Esophagus (tissue), 2 donors: Measurements from ENCODE around the gene PUSL1. TPM values are rescaled to one million over a fixed set of nuclear protein-coding genes. Genes with fewer than 3 reads are reported as not detected.
A peak's percentile ranks its signal among the peaks of the same experiment; 100 is the strongest.

ENCODE experiments used
- H3K27ac ChIP-seq, 2 donors: one replicate each; pipeline ENCODE4 v1.5.1; 2013; ENCODE audit warnings: low read depth in 2 of 2, mild to moderate bottlenecking in 2 of 2, inconsistent platforms in 1 of 2, low read length in 1 of 2, moderate library complexity in 1 of 2
- H3K27me3 ChIP-seq, 2 donors: one replicate each; pipeline ENCODE4 v1.6.1; 2013; ENCODE audit warnings: low read length in 2 of 2, control low read depth in 1 of 2, mild to moderate bottlenecking in 1 of 2; ENCODE audit not compliant: insufficient read depth in 2 of 2, control insufficient read depth in 1 of 2
- H3K36me3 ChIP-seq, 2 donors: one replicate each; pipeline ENCODE4 v1.6.1; 2013; ENCODE audit warnings: low read length in 1 of 2; ENCODE audit not compliant: control insufficient read depth in 2 of 2, insufficient read depth in 2 of 2
- H3K4me1 ChIP-seq, 2 donors: one replicate each; pipeline ENCODE4 v1.6.1; 2013; ENCODE audit warnings: low read length in 1 of 2; ENCODE audit not compliant: control insufficient read depth in 2 of 2, insufficient read depth in 2 of 2
- H3K4me3 ChIP-seq, 2 donors: one replicate each; pipeline ENCODE4 v1.5.1; 2013; ENCODE audit warnings: low read length in 2 of 2, mild to moderate bottlenecking in 2 of 2, low read depth in 1 of 2, moderate library complexity in 1 of 2
- H3K9me3 ChIP-seq, 2 donors: one replicate each; pipeline ENCODE4 v1.6.1; 2013; ENCODE audit warnings: mild to moderate bottlenecking in 2 of 2, low read depth in 1 of 2, low read length in 1 of 2, moderate library complexity in 1 of 2; ENCODE audit not compliant: control insufficient read depth in 2 of 2, insufficient read depth in 1 of 2
- WGBS, 2 donors: extraction: QIAGEN DNeasy Blood & Tissue Kit; methylation state at CpG; one replicate each; pipeline ENCODE4 v1.1.7; 2013; 5-methylcytosine and 5-hydroxymethylcytosine counted together
- polyA plus RNA-seq, 2 donors: library from polyadenylated mRNA; stranded (reverse); fragments of 200-250 nt; gene quantifications; one replicate each; pipeline ENCODE4 v1.2.3, GENCODE V29; 2013
- donor health status: healthy with polysubstance abuse.
- donor health status: Bipolar disorder and iron deficiency.

Gene PUSL1
- polyA plus RNA-seq, 2 donors = 24.4 to 24.8 TPM

DNA sequence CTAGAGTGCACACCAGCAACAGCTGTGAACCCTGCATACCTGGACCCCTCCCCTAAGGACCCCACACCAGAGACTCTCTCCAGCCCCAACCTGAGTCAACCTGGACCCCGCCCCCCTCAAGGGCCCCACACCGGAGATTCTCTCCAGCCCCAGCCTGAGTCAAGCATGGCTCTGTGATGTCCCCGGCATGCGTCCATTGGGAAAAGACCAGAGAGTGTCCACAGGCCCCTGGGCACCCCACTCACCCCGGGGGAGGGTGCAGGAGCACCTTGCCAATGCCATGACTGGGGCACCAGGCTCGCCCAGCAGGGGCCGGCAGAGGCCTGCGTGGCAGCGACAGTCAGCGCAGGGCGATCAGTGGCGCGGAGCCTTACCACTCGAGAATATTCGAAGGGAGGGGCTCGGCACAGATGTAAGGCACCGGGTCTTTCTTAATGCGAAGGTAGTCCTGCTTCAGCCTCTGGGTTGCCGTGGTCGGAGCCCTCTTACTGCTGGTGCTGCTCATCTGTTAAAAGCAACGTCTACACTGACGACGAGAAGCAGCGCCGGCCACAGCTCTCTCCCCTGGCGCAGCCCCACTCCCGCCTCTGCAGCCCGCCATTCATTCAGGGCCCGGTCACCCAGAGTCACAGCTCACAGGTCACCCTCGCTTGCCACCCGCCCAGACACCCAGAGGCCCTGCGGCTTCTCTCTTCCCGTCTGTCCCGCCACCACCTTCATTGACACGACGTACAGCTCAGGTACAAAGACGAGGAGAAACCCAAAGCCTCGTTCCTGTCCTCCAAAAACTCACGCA, 40.7 kb upstream of the PUSL1 start:
- Histone ChIP-seq H3K27me3 (no peaks in the 10 kb centered on the region), H3K36me3 (peaks cover 8 to 33% of the 10 kb centered on the region in 2 donors), H3K4me3 (no peak overlapping the region), H3K27ac (no peak overlapping the region), H3K4me1 (peaks cover 4 to 23% of the 10 kb centered on the region in 2 donors), H3K9me3 (no peaks in the 10 kb centered on the region)
- 93 to 94% methylated on average over 39 of the region's 39 CpGs for WGBS, 2 donors

DNA sequence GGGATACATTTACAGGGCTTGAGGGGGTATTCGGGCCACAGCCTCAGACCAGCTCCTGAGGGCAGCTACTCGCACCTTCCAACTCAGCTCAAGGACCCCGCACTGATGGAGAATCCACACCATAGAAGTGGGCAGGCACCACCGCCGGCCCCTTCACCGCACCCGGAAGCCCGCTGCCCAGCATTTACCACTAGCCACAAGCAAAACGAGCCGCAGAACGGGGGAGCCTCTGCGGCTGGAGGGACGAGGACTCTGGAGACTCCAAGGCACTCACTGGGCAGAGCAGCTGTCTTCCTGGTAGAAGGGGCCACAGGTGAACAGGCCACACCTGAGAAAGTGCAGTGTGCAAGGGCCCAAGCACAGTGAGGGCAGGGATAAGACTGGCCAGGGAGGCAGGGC, 40.1 kb upstream of the PUSL1 start:
- H3K36me3 ChIP-seq = peaks cover 4 to 31% of the 10 kb centered on the region in 2 donors
- H3K27ac ChIP-seq = no peak overlapping the region
- 95% methylated on average over 13 of the region's 13 CpGs for WGBS, 2 donors
- no peaks in the 10 kb centered on the region for H3K9me3 ChIP-seq
- H3K4me3 ChIP-seq = no peak overlapping the region
- no peaks in the 10 kb centered on the region for H3K27me3 ChIP-seq
- H3K4me1 ChIP-seq = peaks cover 4 to 24% of the 10 kb centered on the region in 2 donors

DNA sequence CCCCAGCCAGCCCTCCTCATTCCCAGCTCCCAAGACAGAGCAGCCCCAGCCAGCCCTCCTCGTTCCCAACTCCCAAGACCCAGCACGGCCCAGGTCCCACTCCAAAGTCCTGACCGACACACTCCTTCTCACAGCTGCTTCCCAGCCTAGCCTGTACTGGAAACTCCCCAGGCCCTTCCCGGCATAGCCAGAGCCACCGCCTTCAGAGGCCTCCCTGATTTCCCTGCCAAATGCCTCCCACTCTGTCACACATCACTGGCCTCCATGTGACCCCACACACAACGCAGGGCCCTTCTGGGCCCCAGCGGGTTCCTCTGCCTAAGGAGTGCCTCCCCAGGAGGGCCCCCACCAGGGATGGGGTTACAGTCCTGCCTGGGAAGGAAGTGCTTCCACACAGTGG, 37.6 kb upstream of the PUSL1 start:
- H3K4me1 ChIP-seq = peaks cover 13 to 29% of the 10 kb centered on the region in 2 donors
- WGBS, 2 donors = 62 to 64% methylated on average over 7 of the region's 7 CpGs
- peaks cover 3 to 20% of the 10 kb centered on the region in 2 donors for H3K36me3 ChIP-seq
- H3K4me3 ChIP-seq = no peak overlapping the region
- H3K27me3 ChIP-seq = no peaks in the 10 kb centered on the region
- H3K27ac ChIP-seq = peak overlapping the region in 1 of 2 donors; percentile 23
- H3K9me3 ChIP-seq = no peaks in the 10 kb centered on the region

DNA sequence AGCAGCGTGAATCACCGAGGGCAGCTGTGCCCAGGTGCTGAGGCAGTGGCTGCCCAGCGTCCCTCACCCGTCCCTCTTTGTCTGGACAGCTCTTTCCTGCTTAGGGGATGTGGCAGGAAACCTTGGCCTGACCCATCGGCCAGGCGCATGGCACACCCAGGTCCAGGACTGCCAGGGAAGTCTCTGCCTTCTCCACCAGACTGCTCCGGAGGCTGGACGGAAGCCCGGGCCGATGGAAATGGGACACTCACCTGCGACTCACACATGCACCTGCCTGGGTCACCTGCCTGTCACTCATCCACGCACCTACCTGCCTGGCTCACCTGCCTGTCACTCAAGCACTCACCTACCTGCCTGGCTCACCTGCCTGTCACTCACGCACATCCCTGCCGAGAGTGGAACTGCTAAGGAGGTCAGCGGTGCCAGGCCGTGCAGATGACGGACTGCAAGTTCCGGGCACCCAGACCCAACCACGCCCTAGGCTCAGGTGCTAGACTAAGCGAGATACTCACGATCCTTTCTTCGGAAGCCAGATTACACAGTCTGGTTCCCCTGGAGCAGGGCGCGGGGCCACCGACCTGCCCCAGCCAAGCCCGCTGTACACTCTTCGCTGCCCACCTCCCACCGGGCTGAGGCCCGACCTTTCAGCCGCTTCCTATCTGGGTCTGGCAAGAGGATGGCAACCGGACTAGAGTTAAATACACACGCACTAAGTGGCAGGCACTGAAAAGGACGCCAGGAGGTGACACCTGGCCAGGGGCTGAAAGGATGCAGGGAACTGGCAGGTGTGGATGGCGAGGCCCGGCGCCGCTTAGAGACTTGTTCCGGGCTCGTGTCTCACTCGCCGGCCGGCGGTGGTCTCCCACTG, 35.8 kb upstream of the PUSL1 start:
- H3K27ac ChIP-seq = peak overlapping the region; percentile 79 to 87
- H3K9me3 ChIP-seq = no peaks in the 10 kb centered on the region
- peaks cover 13 to 29% of the 10 kb centered on the region in 2 donors for H3K4me1 ChIP-seq
- H3K36me3 ChIP-seq = peaks cover 0 to 13% of the 10 kb centered on the region in 2 donors
- peak overlapping the region; percentile 83 to 90 for H3K4me3 ChIP-seq
- 25 to 26% methylated on average over 43 of the region's 43 CpGs for WGBS, 2 donors
- no peaks in the 10 kb centered on the region for H3K27me3 ChIP-seq

DNA sequence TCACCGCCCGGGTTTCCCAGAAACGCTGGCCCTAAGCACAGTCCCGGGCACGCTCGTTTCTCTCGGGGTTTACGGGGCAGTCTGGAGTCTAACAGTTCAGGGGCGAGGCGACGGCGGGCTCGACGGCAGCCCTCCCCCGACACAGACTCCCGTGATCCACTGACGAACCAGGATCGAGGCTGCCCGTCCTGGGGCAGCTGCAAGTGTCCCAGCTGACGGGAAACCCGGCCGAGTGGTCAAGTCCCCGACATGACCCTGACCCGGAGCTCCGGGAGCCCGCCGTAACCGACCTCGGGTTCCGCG, 35.2 kb upstream of the PUSL1 start:
- H3K36me3 ChIP-seq = peaks cover 0 to 9% of the 10 kb centered on the region in 2 donors
- H3K9me3 ChIP-seq = no peaks in the 10 kb centered on the region
- 0% methylated on average over 31 of the region's 31 CpGs for WGBS, 2 donors
- peak overlapping the region; percentile 79 to 87 for H3K27ac ChIP-seq
- no peaks in the 10 kb centered on the region for H3K27me3 ChIP-seq
- peaks cover 13 to 29% of the 10 kb centered on the region in 2 donors for H3K4me1 ChIP-seq
- peak overlapping the region; percentile 83 to 90 for H3K4me3 ChIP-seq

DNA sequence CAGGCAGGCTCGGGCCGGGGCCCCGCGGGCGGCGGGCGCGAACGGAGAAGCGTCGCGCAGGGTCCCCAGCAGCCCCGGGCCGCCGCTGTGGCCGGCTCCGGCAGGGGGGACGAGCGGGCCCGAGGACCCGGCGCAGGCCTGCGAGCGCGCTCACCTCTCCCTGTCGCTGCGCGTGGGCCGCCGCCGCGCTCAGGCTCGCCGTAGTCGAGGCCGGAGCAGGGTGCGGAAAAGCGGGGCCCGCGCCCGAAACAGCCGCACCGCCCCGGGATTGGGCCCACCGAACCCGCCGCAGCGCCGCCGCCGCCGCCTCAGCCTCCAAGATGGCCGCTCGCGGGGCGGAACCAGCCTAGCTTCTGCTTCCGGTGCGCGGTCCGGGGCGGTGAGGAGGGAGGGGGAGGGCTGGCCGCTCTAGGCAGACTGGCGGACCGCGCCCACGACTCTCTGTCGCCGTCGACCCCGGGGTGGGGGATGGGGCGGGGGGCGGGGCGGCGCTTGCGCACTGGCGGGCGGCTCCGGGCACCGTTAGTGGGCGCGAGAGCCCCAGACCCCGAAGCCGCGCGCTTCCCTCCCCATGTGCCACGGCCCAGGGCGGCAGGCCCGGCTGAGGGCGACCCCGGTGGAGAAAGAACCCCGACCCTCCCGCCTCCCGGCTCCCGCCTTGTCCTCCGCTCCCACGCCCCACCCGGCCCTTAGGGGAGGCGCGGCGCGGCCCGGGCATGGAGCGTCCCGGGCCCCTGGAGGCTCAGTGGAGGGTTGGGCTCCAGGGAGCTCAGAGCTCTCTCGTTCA, 34.7 kb upstream of the PUSL1 start, which contains the start of gene UBE2J2:
Gene UBE2J2, minus strand, starts transcription at position 343 of the 787 bp plus-strand sequence. CDS start 5,862 bp downstream, outside the sequence.
- peaks cover 13 to 29% of the 10 kb centered on the region in 2 donors for H3K4me1 ChIP-seq
- H3K27ac ChIP-seq = peak within 1 kb of the TSS; percentile 85 to 87
- peak within 1 kb of the TSS; percentile 83 to 90 for H3K4me3 ChIP-seq
- WGBS, 2 donors = 0 to 1% methylated on average over 73 to 105 of the region's 105 CpGs
- no peaks in the 10 kb centered on the region for H3K9me3 ChIP-seq
- peaks cover 0 to 6% of the 10 kb centered on the region in 2 donors for H3K36me3 ChIP-seq
- no peaks in the 10 kb centered on the region for H3K27me3 ChIP-seq

DNA sequence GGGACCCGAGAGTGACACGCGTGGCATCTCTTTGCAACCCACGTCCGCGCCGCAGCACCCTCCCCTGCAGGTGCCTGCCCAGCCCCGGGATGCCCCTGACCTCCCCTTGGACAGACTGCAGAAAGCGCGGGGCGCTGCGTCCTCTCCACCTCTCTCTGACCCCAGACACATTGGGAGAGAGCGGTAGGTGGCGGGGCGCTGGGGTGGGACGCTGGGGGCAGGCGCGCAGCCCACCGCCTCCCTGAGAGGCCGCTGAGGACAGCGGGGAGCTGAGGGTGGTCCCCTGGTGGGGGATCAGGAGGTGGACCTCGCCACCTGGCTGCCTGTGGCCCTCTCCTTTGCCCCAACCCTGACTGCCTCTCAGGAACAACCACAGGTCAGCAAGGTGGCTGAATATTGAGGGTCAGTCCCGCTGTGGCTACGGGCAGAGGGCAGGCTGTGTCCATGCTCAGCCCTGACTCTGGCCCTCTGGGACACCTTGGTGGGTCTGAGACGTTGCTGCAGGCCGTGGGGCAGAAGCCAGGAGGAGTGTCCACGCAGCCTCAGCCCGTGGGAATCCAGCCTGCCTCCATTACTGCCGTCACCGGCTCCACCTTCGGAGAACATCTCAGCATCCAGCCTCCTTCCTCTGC, 34.0 kb upstream of the PUSL1 start:
- Histone ChIP-seq H3K27ac (peak overlapping the region; percentile 68 to 85), H3K4me1 (peaks cover 13 to 29% of the 10 kb centered on the region in 2 donors), H3K36me3 (peaks cover 0 to 6% of the 10 kb centered on the region in 2 donors), H3K27me3 (no peaks in the 10 kb centered on the region), H3K9me3 (no peaks in the 10 kb centered on the region), H3K4me3 (peak overlapping the region; percentile 83 to 90)
- 24 to 26% methylated on average over 31 of the region's 31 CpGs for WGBS, 2 donors

DNA sequence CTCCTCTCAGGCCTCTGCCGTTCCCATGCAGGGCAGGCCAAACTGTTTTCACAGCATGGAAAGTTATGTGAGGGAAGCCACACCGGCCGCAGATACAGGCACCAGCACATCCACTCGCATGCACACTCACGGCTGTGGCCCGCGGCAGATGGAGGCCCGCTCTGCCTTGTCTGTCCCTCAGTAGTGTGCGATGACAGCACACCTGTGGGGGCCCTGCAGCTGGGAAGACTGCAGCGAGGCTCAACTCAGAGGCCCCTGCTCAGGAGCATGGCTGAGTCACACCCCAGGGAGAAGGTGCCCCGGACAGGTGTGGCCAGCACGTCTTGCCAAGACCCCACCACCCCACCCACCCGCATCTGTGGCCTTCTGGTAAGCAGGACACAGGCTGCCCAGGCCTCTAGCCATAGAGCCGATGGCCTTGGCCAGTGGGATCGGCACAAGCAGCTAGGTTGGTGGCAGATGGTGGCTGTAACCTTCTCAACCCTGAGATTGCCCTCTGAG, 33.4 kb upstream of the PUSL1 start:
- H3K27ac ChIP-seq = no peak overlapping the region

More for the DNA sequence above, 33.4 kb upstream of the PUSL1 start:
- H3K4me3 ChIP-seq = no peak overlapping the region
- peaks cover 0 to 6% of the 10 kb centered on the region in 2 donors for H3K36me3 ChIP-seq
- 87 to 89% methylated on average over 15 of the region's 15 CpGs for WGBS, 2 donors
- peaks cover 13 to 26% of the 10 kb centered on the region in 2 donors for H3K4me1 ChIP-seq
- H3K9me3 ChIP-seq = no peaks in the 10 kb centered on the region
- H3K27me3 ChIP-seq = no peaks in the 10 kb centered on the region
